GM12878 (cell line): Measurements from ENCODE around the gene WIPF2. TPM values are rescaled to one million over a fixed set of nuclear protein-coding genes. Genes with fewer than 3 reads are reported as not detected.

Experiments
- ATAC-seq: fragments of 200-7000 bp; cut with Tn5 transposase; 3 replicates; pipeline ENCODE4 v1.9.1; 2020; ENCODE audit warnings: mild to moderate bottlenecking, moderate library complexity
- BruUV-seq: library from RNA; stranded (reverse); fragments of 400-500 nt; replicated peaks from 2 replicates; lab custom pipeline; 2021; lab: Mats Ljungman, UMichigan
- CTCF ChIA-PET: fragments of 300-600 bp; sonication (Branson Sonifier 250); formaldehyde crosslinking; extraction: SDS; loops from one replicate; lab custom pipeline; 2021; ENCODE audit warnings: inconsistent platforms; lab: Yijun Ruan, JAX
- POLR2A ChIA-PET: fragments of 350-600 bp; formaldehyde crosslinking; extraction: SDS; loops from one replicate; lab custom pipeline; 2021; ENCODE audit warnings: inconsistent platforms; lab: Charles Lee
- RAD21 ChIA-PET: fragments of 300-600 bp; sonication (Branson Sonifier 250); formaldehyde crosslinking; loops from one replicate; lab custom pipeline; 2023; ENCODE audit warnings: antibody characterized with exemption; ENCODE audit not compliant: unreplicated experiment; lab: Charles Lee
- SMC1A ChIA-PET: fragments of 300-600 bp; sonication (Branson Sonifier 250); formaldehyde crosslinking; loops from one replicate; lab custom pipeline; 2023; ENCODE audit not compliant: unreplicated experiment, uncharacterized antibody; lab: Charles Lee
- DNase-seq: peaks from one replicate; pipeline ENCODE4 v3.0.0-alpha.2; 2011; ENCODE audit warnings: low read depth, low spot score
- FAIRE-seq: peaks from 3 replicates; lab custom pipeline; 2011; peaks lifted over from hg19 to GRCh38; lab: Jason Lieb, UNC
- H2AFZ ChIP-seq: 2 replicates; pipeline ENCODE4 v1.6.0; 2011; ENCODE audit warnings: low read depth, low read length, control low read depth; ENCODE audit not compliant: control insufficient read depth
- H3K27ac ChIP-seq: 2 replicates; pipeline ENCODE4 v1.5.1; 2011; ENCODE audit warnings: control low read depth; ENCODE audit not compliant: control insufficient read depth, insufficient read depth
- H3K27me3 ChIP-seq, 2 experiments: replicated peaks in 1 of 2; 2 replicates each; pipeline versions ENCODE4 v1.6.0 to v1.6.1; 2011; ENCODE audit warnings: low read length in 1 of 2; ENCODE audit not compliant: control insufficient read depth in 2 of 2, insufficient read depth in 2 of 2
- H3K36me3 ChIP-seq, 2 experiments: 2 replicates each; pipeline ENCODE4 v1.5.1; 2011; ENCODE audit warnings: low read length in 1 of 2; ENCODE audit not compliant: control insufficient read depth in 2 of 2, insufficient read depth in 2 of 2
- H3K4me1 ChIP-seq: 2 replicates; pipeline ENCODE4 v1.6.1; 2011; ENCODE audit warnings: mild to moderate bottlenecking, low read length, moderate library complexity, mixed read lengths; ENCODE audit not compliant: control insufficient read depth, insufficient read depth
- H3K4me2 ChIP-seq: 2 replicates; pipeline ENCODE4 v1.6.0; 2011; ENCODE audit warnings: control low read depth; ENCODE audit not compliant: control insufficient read depth, insufficient read depth
- H3K4me3 ChIP-seq: fragments of 200-600 bp; sonication (generic); 2 replicates; pipeline ENCODE4 v1.5.1; 2016
- H3K79me2 ChIP-seq: 2 replicates; pipeline ENCODE4 v1.6.0; 2011; ENCODE audit warnings: low read length; ENCODE audit not compliant: control insufficient read depth, insufficient read depth
- H3K9ac ChIP-seq: 2 replicates; pipeline ENCODE4 v1.8.0; 2011; ENCODE audit warnings: low read length, control low read depth, mixed read lengths; ENCODE audit not compliant: control insufficient read depth, insufficient read depth
- H3K9me3 ChIP-seq: replicated peaks from 3 replicates; pipeline ENCODE4 v1.5.1; 2011; ENCODE audit warnings: mild to moderate bottlenecking, low read length; ENCODE audit not compliant: control insufficient read depth, insufficient read depth
- H4K20me1 ChIP-seq: 2 replicates; pipeline ENCODE4 v1.6.0; 2011; ENCODE audit not compliant: control insufficient read depth, insufficient read depth
- CBFB ChIP-seq: IDR thresholded peaks from 2 replicates; pipeline ENCODE4 v1.6.1; 2016; ENCODE audit warnings: antibody characterized with exemption, low read depth
- HDGF ChIP-seq: fragments of 450-650 bp; IDR thresholded peaks from 2 replicates; pipeline ENCODE4 v1.6.1; 2016; ENCODE audit warnings: antibody characterized with exemption
- MTA3 ChIP-seq: IDR thresholded peaks from 2 replicates; pipeline ENCODE4 v1.6.1; 2012; ENCODE audit warnings: low read length, inconsistent platforms, borderline replicate concordance
- MYC ChIP-seq: IDR thresholded peaks from 2 replicates; pipeline ENCODE4 v1.6.1; 2011; ENCODE audit warnings: mild to moderate bottlenecking, low read length, moderate library complexity, inconsistent platforms; ENCODE audit not compliant: insufficient read depth, insufficient replicate concordance, insufficient read length, severe bottlenecking
- NFXL1 ChIP-seq: fragments of 450-650 bp; IDR thresholded peaks from 2 replicates; pipeline ENCODE4 v1.6.1; 2017; ENCODE audit warnings: antibody characterized with exemption, mild to moderate bottlenecking, borderline replicate concordance
- NR2F1 ChIP-seq: fragments of 450-650 bp; conservative IDR thresholded peaks from 2 replicates; pipeline ENCODE4 v1.6.1; 2017; ENCODE audit warnings: mild to moderate bottlenecking
- POLR2A ChIP-seq: IDR thresholded peaks from 2 replicates; pipeline ENCODE4 v1.6.1; 2011; ENCODE audit warnings: low read depth, mild to moderate bottlenecking, low read length
- RCOR1 ChIP-seq: conservative IDR thresholded peaks from 2 replicates; pipeline ENCODE4 v1.6.1; 2012; ENCODE audit warnings: low read depth, low read length, improper control_type of control experiment
- RUNX3 ChIP-seq: IDR thresholded peaks from 2 replicates; pipeline ENCODE4 v1.6.1; 2012; ENCODE audit warnings: low read length, inconsistent platforms
- SIX5 ChIP-seq: IDR thresholded peaks from 2 replicates; pipeline ENCODE4 v1.6.1; 2011; ENCODE audit warnings: mild to moderate bottlenecking, low read depth, low read length, moderate library complexity; ENCODE audit not compliant: severe bottlenecking
- ZBTB33 ChIP-seq: fragments of 450-650 bp; IDR thresholded peaks from 2 replicates; pipeline ENCODE4 v1.6.1; 2017; ENCODE audit warnings: mild to moderate bottlenecking
- WGBS: methylation state at CpG from one replicate; pipeline ENCODE4 v1.1.6; 2016; ENCODE audit warnings: low lambda C conversion rate; ENCODE audit not compliant: insufficient replicate concordance, insufficient coverage; ENCODE audit errors: missing lambda C conversion rate; 5-methylcytosine and 5-hydroxymethylcytosine counted together
- in situ Hi-C: fragments of 300-500 bp; cut with MboI; formaldehyde crosslinking; loops from 9 replicates; pipeline ENCODE4 v1.14.3; 2018; ENCODE audit warnings: mixed read lengths
- intact Hi-C: fragments of 100-400 bp; cut with micrococcal nuclease; formaldehyde crosslinking; loops from one replicate; pipeline ENCODE4 v1.14.2; 2022; ENCODE audit not compliant: unreplicated experiment
- polyA plus RNA-seq, 11 experiments: library from polyadenylated mRNA; depleted of rRNA in 4 of 11; unstranded in 6 of 11; stranded (reverse) in 5 of 11; fragments of >200 nt; fragmentation: Nextera tagmentation in 4 of 11; fragmentation: Illumina TruSeq in 1 of 11; extraction: Ambion mirVana in 4 of 11; extraction: Trizol in 1 of 11; gene quantifications; 1 replicate in 1 of 11; 2 replicates in 10 of 11; pipeline versions ENCODE4 v1.2.1 to v1.2.3, GENCODE V29; 2011 to 2016; ENCODE audit warnings: inconsistent platforms in 2 of 11, missing spikeins in 2 of 11, low read depth in 1 of 11
- total RNA-seq, 4 experiments: library from RNA; depleted of rRNA in 3 of 4; stranded (reverse); fragments of >200 nt in 3 of 4; fragmentation: Illumina TruSeq in 1 of 4; extraction: Trizol in 1 of 4; gene quantifications; 2 replicates each; pipeline versions ENCODE4 v1.2.1 to v1.2.3, GENCODE V29; 2013 to 2021
- TF ChIP-seq, protein P1 (sequence below): IDR thresholded peaks from 2 replicates; pipeline ENCODE4 v1.6.1; 2011; ENCODE audit warnings: low read depth, low read length, improper control_type of control experiment, borderline replicate concordance
- TF ChIP-seq, protein P2 (sequence below): fragments of 450-650 bp; IDR thresholded peaks from 2 replicates; pipeline ENCODE4 v1.6.1; 2016; ENCODE audit warnings: mild to moderate bottlenecking, moderate library complexity, borderline replicate concordance
- TF ChIP-seq, protein P3 (sequence below), 3 experiments: IDR thresholded peaks in 2 of 3; conservative IDR thresholded peaks in 1 of 3; 2 replicates each; pipeline ENCODE4 v1.5.1; 2011; ENCODE audit warnings: low read depth in 3 of 3, low read length in 3 of 3, mild to moderate bottlenecking in 3 of 3, control low read depth in 2 of 3, moderate library complexity in 2 of 3, inconsistent platforms in 1 of 3, mixed read lengths in 1 of 3; ENCODE audit not compliant: control insufficient read depth in 2 of 3, insufficient read depth in 1 of 3; ENCODE audit errors: extremely low read depth in 1 of 3

WIPF2 gene
- total and polyA plus RNA-seq, 10 of the 15 experiments (the other 5 are each of a cell fraction or from before 2014, with no cell fraction given): 4.2 to 20.8 (median 7.1) TPM

DNA sequence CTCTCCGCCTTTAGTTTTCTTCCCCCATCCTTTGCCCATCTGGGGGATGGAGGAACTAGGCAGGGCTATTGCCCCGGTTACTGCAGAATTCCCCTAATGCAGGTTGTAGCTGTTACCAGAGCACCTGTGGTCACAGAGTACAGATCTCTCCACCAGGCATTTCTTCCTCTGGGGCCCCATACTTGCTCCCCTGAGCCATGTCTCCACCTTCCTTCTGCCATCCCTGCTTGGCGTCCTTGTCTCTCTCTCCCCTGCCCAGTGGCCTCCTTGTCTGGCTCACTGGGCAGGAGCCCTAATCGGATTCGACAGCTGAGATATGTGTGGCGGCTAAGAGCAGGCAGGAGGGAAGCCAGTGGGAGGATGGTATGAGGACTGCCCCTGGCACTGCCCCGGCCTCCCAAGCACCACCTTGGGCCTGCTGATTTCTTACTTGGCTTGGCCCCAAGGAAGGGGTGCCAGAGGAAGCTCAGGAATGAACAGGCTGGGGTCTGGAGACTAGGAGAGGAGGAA lies 91.8 kb downstream of the WIPF2 start:
- 62% methylated on average over 7 of the region's 7 CpGs for WGBS
- no peaks in the 10 kb centered on the region; a peak in 1 of 4 replicates for H3K36me3 ChIP-seq
- no TSS peak for BruUV-seq
- POLR2A ChIA-PET: interaction anchor here (0.5 to 9.8 kb wide), 9 partner anchors 8 to 1361 kb away, joined by 3 to 123 read pairs (median 3); partner anchors contain the start of gene WIPF2
- H2AFZ ChIP-seq: no peak overlapping the region
- peaks cover 64% of the 10 kb centered on the region for H3K4me1 ChIP-seq
- intact Hi-C loops (loop anchor here (10.0 kb wide), 1 partner anchor 104 kb away; the partner anchor contains the start of gene TOP2A), in situ Hi-C loops (no loop called here)
- RAD21 ChIA-PET: interaction anchor here (0.9 to 18.7 kb wide), 7 partner anchors 8 to 198 kb away, joined by 3 to 271 read pairs (median 4); no protein-coding TSS in a partner anchor
- H3K27ac ChIP-seq: peak overlapping the region; percentile 72
- H3K79me2 ChIP-seq: no peaks in the 10 kb centered on the region; the same call in none of the 2 replicates
- CTCF ChIA-PET: interaction anchor here (0.5 to 10.6 kb wide), 12 partner anchors 8 to 305 kb away, joined by 3 to 311 read pairs (median 6); no protein-coding TSS in a partner anchor
- no peak for DNase-seq
- H3K27me3 ChIP-seq: no peaks in the 10 kb centered on the region
- 0 out of 2 replicates have a peak overlapping the region, but pooled peaks have one; percentile 28 for H3K9ac ChIP-seq
- H3K4me3 ChIP-seq: 0 out of 2 replicates have a peak overlapping the region, but pooled peaks have one; percentile 10
- SMC1A ChIA-PET: interaction anchor here (0.6 to 11.2 kb wide), 11 partner anchors 9 to 224 kb away, joined by 3 to 172 read pairs (median 3); partner anchors contain the start of gene WIPF2
- H4K20me1 ChIP-seq: no peaks in the 10 kb centered on the region
- no peaks in the 10 kb centered on the region for H3K9me3 ChIP-seq
- peak overlapping the region; percentile 71 for H3K4me2 ChIP-seq
- FAIRE-seq: no peak
- ATAC-seq: peak; percentile 74
- no peak for TF ChIP-seq NR2F1
- TF ChIP-seq, protein P1, sequence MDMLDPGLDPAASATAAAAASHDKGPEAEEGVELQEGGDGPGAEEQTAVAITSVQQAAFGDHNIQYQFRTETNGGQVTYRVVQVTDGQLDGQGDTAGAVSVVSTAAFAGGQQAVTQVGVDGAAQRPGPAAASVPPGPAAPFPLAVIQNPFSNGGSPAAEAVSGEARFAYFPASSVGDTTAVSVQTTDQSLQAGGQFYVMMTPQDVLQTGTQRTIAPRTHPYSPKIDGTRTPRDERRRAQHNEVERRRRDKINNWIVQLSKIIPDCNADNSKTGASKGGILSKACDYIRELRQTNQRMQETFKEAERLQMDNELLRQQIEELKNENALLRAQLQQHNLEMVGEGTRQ: no peak
- no peak for TF ChIP-seq ZBTB33
- TF ChIP-seq RCOR1: no peak
- 0 out of 2 replicates have a peak, but pooled peaks have one; percentile 25 for TF ChIP-seq CBFB
- TF ChIP-seq NFXL1: no peak
- TF ChIP-seq, protein P2, sequence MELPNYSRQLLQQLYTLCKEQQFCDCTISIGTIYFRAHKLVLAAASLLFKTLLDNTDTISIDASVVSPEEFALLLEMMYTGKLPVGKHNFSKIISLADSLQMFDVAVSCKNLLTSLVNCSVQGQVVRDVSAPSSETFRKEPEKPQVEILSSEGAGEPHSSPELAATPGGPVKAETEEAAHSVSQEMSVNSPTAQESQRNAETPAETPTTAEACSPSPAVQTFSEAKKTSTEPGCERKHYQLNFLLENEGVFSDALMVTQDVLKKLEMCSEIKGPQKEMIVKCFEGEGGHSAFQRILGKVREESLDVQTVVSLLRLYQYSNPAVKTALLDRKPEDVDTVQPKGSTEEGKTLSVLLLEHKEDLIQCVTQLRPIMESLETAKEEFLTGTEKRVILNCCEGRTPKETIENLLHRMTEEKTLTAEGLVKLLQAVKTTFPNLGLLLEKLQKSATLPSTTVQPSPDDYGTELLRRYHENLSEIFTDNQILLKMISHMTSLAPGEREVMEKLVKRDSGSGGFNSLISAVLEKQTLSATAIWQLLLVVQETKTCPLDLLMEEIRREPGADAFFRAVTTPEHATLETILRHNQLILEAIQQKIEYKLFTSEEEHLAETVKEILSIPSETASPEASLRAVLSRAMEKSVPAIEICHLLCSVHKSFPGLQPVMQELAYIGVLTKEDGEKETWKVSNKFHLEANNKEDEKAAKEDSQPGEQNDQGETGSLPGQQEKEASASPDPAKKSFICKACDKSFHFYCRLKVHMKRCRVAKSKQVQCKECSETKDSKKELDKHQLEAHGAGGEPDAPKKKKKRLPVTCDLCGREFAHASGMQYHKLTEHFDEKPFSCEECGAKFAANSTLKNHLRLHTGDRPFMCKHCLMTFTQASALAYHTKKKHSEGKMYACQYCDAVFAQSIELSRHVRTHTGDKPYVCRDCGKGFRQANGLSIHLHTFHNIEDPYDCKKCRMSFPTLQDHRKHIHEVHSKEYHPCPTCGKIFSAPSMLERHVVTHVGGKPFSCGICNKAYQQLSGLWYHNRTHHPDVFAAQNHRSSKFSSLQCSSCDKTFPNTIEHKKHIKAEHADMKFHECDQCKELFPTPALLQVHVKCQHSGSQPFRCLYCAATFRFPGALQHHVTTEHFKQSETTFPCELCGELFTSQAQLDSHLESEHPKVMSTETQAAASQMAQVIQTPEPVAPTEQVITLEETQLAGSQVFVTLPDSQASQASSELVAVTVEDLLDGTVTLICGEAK: no peak
- TF ChIP-seq MYC: no peak
- TF ChIP-seq POLR2A: no peak
- no peak for TF ChIP-seq MTA3
- TF ChIP-seq RUNX3: peak; percentile 72
- TF ChIP-seq HDGF: 0 out of 2 replicates have a peak, but pooled peaks have one; percentile 39
- TF ChIP-seq, protein P3, sequence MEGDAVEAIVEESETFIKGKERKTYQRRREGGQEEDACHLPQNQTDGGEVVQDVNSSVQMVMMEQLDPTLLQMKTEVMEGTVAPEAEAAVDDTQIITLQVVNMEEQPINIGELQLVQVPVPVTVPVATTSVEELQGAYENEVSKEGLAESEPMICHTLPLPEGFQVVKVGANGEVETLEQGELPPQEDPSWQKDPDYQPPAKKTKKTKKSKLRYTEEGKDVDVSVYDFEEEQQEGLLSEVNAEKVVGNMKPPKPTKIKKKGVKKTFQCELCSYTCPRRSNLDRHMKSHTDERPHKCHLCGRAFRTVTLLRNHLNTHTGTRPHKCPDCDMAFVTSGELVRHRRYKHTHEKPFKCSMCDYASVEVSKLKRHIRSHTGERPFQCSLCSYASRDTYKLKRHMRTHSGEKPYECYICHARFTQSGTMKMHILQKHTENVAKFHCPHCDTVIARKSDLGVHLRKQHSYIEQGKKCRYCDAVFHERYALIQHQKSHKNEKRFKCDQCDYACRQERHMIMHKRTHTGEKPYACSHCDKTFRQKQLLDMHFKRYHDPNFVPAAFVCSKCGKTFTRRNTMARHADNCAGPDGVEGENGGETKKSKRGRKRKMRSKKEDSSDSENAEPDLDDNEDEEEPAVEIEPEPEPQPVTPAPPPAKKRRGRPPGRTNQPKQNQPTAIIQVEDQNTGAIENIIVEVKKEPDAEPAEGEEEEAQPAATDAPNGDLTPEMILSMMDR (IDR thresholded peaks at IDR 0.05 in 2 of 3, conservative IDR thresholded peaks at IDR 0.05 in 1 of 3; ENCODE audit: control insufficient read depth in 2 of 3, extremely low read depth in 1 of 3, insufficient read depth in 1 of 3, low read depth in 3 of 3, low read length in 3 of 3): no peak
- TF ChIP-seq SIX5: no peak
